NCI-H2107 treated with DMSO at 0.1 percent for 48 hours (cell line): ENCODE measurements around the gene SAMD8.
"Not testable (repeated sequence)": the region's sequence is repeated elsewhere in the genome, so short reads cannot be mapped to it uniquely, and the experiment has no call there.

ENCODE experiments used
- DNase-seq: peaks from one replicate; lab custom pipeline; 2025; ENCODE audit not compliant: unreplicated experiment; lab: John Stamatoyannopoulos, UW

SAMD8 gene

DNA sequence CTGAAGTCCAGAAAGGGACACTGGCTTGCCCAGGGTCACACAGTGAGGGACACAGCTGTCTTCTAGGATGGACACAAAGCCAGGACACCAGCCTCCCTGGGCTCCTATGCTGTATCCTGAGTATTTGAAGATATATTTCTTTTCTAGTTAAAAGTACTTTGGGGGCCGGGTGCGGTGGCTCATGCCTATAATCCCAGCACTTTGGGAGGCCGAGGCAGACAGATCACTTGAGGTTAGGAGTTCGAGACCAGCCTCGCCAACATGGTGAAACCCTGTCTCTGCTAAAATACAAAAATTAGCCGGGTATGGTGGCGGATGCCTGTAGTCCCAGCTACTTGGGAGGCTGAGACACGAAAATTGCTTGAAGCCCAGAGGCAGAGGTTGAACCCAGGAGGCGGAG, 4.6 kb upstream of the SAMD8 start:
- not testable (repeated sequence) for DNase-seq

DNA sequence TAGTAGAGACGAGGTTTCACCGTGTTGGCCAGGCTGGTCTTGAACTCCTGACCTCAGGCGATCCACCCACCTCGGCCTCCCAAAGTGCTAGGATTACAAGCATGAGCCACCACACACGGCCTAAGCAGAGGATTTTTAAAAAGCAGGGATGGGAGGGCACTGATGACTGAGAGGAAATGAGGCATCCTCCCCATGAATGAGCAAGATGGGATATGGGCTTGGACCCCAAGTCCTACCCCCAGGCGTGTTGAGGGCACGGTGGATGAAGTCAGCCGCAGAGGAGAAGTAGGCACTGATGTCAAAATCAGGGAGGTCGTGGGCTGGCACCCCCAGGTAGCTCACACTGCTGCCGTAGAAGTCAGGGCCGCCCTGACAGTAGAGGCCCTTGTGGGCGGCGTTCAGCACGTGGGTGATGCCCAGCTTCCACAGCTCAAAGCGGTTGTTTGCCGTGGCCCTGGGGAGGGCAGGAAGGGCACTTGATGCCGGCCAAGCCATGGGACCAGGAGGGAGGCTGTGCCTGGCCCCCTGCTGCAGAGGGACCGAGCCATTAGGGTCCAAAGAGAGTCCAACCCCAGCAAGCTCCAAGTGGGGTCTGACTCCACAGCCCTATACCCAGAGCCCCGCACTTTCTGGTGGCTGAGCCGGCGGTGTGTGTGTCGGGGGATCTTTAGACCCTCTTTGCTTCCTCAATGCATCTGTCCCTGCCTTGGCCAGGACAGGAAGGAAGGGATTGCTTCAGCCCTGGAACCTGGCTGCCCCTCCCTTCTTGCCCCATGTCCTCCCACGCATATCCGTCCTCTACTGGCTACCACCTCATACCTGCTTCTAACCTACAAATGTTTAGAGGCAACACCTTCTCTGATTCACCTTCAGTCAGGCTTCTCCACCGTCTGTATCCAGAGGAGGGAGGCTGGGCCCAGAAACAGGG, 3.4 kb upstream of the SAMD8 start:
- no peak for DNase-seq

DNA sequence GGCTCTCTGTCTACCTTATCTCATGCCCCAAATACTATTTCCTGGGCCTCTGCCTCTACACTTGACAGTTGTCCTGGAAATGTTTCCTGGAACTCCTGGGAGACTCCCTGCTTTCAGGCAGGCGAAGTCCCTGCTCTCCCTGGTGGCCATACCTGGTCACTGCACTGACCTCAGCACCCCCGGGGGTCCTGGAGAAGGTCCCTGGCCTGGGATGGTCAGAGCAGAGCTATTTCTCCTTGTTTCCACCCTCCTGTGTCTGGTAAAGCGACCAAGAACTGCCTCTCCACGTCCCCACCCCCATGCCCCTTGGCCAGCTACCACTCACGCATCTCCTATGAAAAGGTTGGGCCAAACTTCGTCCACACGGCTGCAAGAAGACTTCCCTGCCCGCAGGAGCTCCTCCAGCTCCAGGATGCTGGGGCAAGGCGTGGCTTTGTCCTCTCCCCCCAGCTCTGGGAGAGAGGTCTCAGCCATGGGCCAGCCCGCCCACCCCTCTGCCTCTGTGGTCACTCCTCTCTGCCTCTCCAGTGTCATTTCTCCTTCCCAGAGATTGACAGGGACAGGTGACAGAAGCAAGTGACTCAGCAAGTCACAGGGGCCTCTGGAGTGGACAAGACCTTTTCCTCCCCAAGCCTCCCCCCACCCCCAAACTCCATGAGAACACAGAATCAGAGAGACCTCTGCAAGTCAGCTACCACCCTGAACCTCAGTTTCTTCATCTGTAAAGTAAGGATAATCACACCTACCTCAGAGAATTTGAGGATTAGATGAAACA, 2.6 kb upstream of the SAMD8 start:
- DNase-seq, result no peak

DNA sequence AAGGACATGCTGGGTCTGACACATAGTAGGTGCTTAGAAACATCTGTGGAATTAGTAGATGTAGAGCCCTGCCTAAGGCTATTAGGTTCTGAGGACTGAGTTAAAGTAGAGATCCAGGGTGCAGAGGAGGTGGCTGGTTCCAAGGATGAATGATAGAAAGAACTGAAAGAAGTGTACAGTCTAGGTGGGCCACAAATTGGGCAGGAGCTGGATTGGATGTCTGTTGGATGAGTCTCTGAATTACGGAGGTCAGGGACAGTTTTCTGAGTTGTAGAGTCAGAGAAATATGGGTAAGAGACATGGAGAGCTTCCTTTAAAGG, 2.0 kb upstream of the SAMD8 start:
- no peak for DNase-seq

DNA sequence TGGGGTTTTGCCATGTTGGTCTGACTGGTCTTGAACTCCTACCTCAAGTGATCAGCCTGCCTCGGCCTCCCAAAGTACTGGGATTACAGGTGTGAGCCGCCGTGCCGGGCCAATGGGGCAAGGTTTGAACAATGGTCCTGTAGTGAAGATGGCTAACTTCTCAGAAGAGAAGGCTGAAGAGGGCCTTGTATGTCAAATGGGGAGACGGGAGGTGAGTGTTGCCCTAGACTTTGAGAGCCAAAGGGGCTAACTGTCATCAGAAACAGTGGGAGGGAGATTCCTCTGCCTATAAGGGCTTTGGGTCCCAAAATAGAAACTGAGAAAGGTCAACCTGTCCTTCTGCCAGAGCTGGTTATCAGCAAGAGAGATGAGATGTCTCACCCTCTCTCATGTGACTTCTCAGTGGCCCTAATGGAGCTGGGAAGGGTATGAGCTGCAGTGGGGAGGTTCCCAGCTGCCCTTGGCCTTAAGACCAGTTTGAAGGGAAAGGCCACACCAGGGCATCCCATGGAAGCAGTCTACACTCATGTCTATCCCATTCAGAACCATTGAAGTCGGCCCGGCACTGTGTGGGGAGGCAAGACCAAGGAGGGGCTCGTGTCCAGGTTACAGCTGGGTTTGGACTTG, 1.3 kb upstream of the SAMD8 start:
- no peak for DNase-seq

DNA sequence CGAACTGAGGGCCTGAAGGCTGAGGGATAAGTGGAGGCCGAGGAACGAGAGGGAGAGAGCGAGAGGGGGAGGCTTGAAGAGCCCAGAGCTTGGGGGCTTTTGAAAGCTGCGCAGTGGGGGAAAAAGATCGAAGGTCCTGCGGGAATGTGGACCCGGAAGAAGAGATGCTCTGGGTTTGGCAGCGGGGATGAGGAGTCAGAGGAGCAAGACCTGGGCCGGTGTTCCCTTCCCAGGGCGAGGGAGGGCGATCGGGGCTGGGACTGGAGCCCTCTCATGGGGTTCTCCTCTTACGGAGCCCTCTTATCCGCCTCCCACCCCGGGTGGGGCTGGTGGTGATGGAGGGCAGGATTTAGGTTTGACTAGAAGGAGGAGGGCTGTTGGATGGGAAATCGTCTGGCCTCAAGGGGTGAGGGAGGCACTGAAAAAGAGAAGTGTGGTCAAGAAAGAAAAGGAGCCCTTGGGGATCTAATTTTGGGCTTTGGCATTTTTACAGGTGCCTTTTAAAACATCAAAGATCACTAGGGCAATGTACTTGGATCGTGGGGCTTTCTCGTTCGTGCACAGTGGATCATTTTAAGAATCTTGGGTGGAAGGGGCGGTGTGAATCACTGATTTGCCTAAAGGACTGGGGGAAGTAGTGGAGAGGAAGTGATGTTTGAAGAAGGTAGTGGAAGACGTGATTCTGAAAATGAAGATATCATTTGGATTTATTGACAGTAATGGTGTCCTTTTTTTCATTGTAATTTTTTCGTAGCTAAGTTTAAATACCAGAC, 637 bp downstream of the SAMD8 start:
- peak; percentile 16 for DNase-seq

DNA sequence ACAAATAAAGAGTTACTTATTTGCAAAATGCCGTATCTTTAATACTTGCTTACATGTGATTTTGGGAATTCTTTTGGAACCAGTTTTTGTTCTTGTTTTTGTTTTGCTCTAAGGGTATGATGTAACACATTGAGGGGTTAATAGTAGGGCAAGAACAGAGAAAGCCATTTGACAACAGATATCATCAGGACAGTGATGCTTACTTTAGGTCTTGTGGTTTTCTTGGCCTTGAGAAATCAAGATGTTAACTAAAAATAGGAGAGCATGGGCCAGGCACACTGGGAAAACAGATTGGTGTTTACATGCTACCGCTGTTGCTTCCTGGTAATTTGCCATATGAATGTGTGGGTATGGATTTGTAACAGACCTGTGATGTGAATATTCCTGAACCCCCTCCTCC, 3.7 kb downstream of the SAMD8 start:
- DNase-seq, result no peak

DNA sequence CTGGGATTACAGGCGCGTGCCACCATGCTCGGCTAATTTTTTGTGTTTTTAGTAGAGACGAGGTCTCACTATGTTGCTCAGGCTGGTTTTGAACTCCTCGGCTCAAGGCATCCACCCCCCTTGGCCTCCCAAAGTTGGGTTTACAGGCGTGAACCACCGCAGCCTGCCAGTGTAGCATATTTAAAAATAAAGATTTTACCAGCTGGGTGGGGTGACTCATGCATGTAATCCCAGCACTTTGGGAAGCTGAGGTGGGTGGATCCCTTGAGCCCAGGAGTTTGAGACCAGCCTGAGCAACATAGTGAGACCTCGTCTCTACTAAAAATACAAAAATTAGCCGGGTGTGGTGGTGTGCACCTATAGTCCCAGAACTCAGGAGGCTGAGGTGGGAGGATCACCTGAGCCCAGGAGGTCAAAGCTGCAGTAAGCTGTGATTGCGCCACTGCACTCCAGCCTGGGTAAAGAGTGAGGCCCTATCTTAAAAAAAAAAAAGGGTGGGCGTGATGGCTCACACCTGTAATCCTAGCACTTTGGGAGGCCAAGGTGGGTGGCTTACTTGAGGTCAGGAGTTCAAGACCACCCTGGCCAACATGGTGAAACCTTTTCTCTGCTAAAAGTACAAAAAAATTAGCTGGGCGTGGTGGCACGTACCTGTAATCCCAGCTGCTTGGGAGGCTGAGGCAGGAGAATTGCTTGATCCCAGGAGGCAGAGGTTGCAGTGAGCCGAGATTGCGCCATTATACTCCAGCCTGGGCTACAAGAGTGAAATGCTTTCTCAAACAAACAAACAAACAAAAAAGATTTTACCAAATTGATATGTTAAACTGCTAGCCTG, 5.7 kb downstream of the SAMD8 start:
- DNase-seq, result not testable (repeated sequence)

DNA sequence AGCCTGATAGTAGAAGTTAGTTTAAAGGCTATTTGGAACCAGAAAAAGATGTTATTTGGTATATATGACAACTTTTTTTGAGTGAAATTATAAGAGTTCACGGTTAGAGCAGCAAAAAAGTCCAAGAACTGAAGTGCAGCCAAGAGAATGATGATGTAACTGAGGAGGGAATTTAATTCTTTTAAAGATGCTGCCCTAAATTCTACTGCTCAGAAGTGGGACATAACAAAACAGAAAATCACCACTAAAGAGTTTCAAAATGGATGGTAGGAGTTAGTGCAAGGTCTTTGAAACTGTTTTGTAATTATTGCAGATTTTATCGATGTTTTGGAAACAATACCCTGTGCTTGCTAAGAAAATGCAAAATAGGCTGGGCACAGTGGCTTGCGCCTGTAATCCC, 6.5 kb downstream of the SAMD8 start:
- no peak for DNase-seq

DNA sequence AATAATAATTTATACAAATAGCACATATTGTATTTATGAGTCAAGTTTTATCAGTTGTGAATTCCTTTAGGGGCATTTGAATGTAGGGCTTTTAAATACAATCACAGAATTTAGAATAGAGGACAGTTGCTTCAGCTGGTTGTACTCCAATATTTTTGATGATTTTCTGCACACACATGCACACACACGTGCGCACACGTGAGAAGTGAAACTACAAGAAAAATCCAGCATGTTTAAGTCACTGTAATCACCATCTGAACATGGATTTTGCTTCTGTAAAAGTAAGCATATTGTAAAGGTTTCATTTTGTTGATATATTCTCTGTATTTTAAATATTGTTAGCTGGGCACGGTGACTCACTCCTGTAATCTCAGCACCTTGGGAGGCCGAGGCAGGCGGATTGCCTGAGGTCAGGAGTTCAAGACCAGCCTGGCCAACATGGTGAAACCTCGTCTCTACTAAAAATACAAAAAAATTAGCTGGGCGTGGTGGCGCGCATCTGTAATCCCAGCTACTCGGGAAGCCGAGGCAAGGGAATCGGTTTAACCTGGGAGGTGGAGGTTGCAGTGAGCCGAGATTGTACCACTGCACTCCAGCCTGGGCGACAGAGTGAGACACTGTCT, 8.1 kb downstream of the SAMD8 start:
- DNase-seq, result not testable (repeated sequence)

DNA sequence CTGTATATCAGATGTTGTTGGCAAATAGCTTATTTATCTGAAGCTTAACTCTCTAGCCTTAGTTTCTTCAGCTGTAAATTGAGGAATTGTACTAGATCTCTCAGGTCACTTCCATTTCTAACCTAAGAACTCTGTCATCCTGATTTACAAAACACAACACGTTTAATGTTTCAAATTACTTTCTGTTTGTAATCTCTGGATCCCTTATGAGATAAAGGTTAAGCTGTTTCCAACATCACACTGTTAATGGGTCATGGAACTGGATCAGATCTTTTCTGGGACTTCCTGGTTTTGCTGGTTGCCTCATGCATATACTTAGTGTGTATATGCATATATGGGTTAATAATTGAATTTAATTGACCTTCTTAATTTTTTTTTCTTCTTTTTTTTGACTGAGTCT, 9.9 kb downstream of the SAMD8 start:
- DNase-seq, result no peak

DNA sequence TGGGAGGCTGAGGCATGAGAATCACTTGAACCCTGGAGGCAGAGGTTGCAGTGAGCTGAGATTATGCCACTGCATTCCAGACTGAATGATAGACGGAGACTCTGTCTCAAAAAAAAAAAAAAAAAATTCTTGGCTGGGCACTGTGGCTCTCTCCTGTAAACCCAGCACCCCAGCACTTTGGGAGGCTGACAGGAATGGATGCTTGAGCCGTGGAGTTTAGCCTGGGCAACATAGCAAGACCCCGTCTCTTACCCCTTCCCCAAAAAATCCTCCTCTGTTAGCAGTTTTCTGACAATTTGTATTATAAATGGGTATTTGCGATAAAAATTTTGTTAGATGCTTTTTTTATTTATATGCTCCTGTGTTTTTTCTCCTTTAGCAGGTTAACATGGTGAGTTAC, 11.0 kb downstream of the SAMD8 start:
- no peak for DNase-seq

DNA sequence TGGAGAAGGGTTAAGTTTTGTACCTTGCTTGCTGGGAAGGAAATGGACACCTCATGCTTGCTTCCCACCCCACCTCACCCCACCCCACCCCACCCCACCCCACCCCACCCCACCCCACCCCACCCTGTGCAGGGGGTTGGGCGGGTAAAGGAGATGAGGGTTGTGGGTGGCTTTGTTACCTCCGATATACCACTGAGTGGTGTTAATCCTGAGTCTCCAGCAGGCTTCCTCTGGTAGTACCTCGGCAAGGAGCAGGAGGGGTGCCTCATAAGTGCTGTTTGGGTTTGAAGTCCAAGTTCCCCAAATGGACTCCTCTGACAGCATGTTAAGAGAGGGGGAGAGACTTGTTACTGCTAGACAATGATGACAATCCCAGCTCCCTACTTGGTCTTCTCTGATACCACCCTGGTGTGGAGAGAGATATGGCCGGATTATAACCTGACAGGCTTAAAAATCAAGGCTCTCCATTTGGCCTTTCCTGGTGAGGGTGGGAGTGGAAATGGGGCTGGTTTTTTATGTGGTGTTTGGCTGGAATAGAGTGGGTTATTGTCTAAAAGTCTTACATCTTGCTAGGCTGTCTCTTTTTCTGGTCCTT, 11.7 kb downstream of the SAMD8 start:
- no peak for DNase-seq

DNA sequence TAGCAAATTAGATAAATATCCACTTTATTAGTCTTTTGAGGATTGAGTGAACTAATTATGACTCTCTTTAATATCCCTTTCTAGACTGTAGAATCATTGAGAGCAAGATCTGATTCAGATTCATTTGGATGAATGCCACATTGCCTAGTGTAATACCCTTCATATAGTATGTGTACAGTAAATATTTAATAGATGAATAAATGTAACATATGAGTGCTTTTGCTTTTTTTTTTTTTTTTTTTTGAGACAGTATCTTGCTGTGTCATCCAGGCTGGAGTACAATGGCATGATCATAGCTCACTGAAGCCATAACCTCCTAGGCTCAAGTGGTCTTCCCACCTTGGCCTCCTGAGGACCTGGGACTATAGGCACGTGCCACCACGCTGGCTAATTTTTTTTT, 14.8 kb downstream of the SAMD8 start:
- no peak for DNase-seq

DNA sequence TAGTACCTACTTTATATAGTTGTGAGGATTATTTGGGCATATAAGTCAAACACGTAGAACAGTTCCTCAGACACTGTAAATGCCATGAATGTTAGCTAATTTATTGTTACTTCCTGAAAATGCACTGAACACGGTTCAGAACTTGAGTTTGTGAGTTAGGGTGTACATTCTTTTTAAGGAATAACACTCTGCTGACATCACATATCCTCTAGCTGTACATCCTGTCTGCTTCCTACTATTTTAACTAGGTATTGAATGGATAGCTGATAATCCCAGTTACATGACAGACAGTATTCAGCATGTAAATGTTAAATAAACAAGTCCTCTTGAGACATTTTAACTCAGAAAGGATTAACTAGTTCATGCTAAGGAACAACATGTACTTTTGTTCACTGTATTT, 16.0 kb downstream of the SAMD8 start:
- DNase-seq, result no peak

DNA sequence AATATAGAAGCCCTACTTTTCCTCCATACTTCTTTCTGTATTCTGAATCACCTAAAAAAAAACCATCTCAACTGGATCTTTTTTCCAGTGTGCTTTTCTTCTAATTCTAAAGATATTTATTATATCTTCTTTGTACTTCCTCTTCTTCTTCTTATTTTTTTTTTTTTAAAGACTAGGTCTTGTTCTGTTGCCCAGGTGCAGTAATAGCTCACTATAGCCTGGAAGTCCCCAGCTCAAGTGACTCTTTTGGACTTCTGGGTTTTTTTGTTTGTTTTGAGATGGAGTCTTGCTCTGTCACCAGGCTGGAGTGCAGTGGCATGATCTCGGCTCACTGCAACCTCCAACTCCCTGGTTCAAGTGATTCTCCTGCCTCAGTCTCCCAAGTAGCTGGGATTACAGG, 17.5 kb downstream of the SAMD8 start:
- DNase-seq, result not testable (repeated sequence)

DNA sequence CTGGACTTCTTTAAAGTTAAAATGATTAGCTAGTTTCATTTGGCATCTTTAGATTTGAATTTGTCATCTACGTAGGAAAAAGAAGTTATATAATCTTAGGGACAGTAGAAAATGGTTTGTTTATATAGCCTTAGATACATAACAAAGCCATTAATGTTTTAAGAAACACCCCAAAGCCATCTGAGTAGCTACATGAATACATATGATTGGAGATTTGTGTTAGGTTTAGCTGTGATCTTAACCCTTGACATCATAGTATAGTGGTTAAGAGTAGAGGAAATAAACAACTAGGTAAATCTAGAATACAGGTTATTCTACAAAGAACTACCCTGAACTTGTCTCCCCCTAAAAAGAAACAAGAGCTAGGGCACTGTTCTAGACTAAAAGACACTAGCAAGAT, 18.1 kb downstream of the SAMD8 start:
- no peak for DNase-seq

DNA sequence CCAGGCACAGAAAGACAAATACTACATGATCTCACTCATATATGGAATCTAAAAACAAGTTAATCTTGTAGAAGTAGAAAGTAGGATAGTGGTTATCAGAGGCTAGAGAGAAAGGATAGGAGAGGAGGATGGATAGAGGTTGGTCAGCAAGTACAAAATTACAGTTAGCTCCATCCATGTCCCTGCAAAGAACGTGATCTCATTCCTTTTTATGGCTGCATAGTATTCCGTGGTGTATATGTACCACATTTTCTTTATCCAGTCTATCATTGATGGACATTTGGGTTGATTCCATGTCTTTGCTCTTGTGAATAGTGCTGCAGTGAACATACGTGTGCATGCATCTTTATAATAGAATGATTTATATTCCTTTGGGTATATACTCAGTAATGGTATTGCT, 22.2 kb downstream of the SAMD8 start:
- DNase-seq, result not testable (repeated sequence)

DNA sequence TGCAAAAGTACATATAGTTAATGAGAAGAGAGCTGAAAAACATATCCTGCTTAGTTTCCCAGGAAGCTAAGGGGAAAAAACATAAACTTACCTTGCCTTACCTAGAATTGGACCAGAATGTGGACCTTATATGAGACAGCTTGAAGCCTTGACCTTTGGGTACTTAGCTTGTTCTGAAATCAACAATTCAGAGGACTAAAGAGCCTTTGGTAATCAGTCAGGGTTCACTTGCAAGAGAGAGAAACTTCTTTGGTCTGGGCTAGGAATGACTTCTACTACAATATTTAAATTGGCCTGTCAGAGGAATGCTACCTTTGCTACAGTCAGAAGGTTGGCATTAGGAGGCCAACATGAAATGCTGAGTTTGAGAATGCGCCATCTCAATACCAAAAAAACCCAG, 24.9 kb downstream of the SAMD8 start:
- no peak for DNase-seq
